GM10266 (cell line): ENCODE measurements around the gene RALB.

Experiments
- DNase-seq: peaks from one replicate; pipeline ENCODE4 v3.0.0; 2012; ENCODE audit errors: extremely low spot score
- TF ChIP-seq, protein P1 (sequence below): IDR thresholded peaks from 2 replicates; pipeline ENCODE4 v1.5.1; 2012; ENCODE audit warnings: mild to moderate bottlenecking, low read depth; ENCODE audit not compliant: control insufficient read depth, insufficient read depth; ENCODE audit errors: missing control alignments

The RALB gene

DNA sequence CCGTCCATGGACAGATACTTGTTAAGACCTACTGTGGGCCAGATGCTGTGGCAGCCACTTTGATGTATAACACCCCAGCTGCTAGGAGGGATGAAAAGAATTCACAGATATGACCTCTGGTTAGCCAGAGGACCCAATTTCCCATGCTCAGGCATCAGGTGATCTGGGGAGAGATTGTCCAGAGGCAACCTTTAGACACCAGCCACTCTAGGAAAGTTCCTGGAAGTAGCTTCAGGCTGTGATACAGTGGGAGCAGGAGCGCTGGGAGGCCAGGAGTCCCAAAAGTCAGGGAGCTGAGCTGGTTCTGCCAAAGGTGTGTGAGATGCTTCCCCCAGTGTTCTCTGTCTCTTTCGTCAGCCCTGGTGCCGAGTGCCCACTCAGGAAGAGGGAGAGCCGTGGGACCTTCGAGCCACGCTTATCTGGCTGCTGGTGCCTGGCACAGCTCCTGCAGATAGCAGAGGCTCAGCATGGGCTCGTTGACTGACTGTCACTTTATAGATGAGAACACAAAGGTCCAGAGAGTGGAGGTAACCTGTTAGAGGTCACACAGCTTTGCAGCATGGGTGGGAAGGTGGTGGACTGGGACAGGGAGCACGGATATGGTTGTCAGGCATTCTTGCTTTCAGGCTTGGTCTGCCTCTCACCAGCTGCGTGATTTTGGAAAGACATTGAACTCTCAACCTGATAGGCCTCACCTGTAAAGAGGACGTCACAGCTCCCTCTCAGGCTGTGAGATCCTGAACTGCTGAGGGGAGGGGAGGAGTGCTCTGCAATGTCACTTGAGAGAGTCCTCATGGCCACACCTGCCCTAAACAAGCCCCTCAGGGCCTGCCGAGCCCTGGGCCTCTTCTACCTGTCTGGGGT, 7.8 kb upstream of the RALB start:
- TF ChIP-seq, protein P1, sequence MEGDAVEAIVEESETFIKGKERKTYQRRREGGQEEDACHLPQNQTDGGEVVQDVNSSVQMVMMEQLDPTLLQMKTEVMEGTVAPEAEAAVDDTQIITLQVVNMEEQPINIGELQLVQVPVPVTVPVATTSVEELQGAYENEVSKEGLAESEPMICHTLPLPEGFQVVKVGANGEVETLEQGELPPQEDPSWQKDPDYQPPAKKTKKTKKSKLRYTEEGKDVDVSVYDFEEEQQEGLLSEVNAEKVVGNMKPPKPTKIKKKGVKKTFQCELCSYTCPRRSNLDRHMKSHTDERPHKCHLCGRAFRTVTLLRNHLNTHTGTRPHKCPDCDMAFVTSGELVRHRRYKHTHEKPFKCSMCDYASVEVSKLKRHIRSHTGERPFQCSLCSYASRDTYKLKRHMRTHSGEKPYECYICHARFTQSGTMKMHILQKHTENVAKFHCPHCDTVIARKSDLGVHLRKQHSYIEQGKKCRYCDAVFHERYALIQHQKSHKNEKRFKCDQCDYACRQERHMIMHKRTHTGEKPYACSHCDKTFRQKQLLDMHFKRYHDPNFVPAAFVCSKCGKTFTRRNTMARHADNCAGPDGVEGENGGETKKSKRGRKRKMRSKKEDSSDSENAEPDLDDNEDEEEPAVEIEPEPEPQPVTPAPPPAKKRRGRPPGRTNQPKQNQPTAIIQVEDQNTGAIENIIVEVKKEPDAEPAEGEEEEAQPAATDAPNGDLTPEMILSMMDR = no peak
- no peak for DNase-seq

DNA sequence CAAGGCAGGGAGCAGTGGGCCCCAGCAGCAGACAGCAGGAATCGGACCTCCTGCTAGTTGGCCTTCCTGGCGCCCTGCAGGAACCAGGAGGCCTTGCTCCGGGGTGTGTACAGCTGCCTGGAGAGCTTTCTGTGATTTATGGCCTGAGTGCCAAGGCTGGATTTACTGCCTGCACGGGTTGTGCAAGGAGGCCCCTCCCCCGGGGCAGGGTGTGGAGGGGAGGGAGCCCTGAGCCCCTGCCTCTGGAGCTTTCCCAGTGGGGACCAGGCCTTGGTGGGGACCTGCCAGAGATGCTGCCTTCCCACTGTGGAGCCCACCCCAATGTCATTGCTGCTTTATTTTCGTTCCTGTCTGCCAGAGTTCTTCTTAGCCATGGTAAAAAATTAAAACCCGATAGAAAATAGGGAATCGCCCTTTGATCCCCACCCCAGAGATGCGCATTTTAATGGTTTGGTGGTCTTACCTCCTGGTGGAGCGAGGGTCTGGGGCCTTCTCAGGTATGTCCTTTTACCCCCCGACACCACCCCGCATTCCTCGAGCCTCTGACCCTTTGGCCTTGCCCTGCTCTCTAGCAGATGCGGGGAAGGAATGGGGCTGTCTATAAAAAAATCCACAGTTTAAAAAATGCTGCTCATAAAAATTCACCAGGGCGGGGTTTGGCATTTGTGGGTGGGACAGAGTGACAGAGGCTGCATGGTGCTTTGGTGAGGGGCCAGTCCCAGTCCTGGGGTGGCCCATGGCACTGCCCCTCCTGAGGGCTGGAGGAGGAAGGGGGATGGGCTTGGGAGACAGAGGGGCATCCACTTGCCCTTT, 6.9 kb upstream of the RALB start:
- TF ChIP-seq, protein P1 = no peak
- DNase-seq = no peak

DNA sequence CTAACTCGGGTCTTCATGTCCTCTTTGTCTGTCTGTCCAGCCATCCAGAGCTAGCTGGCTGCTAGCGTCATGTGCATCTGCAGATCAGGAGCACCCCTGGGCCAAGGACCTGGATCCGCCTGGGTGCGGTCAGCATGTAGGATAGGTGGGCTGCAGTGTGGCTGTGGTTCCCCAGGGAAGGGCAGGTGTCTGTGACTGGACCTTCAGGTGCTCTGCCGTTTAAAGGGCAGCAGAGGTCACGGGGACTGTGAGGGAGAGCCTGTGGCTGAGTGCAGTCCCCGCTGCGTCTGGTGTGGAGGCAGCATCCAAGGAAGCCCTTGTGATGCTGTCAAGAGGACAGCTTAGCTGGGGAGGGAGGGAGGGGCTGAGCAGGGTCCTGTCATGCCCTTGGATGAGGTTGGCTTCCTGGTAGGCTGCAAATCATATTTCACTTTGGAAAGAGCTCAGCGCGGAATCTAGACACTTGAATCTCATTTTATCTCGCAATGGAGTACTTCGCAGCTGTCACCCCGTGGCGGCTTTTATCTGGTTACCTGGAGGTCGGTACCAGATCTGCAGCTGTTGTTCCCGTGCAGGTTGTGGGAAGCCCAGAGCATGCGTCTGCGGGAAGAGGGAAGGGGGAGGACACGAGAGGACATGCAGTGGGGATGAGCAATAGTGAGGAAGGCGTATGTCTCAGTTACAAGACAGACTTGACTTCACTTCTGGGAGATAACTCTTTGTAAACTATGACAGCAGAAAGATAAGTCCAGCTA, 5.9 kb upstream of the RALB start:
- no peak for DNase-seq

DNA sequence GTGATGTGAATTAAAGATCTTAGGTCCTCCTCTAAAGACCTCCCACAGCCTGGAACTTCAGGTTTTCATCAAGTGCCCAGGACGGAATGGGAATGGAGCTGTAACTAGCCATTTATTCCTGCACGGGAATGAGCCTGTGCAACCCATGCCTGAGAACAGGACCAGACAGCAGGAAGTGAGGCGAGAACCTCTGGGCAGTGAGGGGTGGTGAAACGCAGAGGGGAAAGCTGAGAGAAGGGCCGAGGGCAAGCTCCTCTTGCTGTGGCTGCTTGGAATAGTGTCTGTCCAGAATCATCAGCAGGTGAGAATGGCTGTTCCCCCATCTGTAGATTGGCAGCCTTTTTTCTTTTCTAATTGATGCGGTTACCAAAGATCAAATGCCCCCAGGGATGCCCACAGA, 4.8 kb upstream of the RALB start:
- TF ChIP-seq, protein P1 = no peak
- no peak for DNase-seq

More for the DNA sequence above, 5.9 kb upstream of the RALB start:
- TF ChIP-seq, protein P1 = no peak

DNA sequence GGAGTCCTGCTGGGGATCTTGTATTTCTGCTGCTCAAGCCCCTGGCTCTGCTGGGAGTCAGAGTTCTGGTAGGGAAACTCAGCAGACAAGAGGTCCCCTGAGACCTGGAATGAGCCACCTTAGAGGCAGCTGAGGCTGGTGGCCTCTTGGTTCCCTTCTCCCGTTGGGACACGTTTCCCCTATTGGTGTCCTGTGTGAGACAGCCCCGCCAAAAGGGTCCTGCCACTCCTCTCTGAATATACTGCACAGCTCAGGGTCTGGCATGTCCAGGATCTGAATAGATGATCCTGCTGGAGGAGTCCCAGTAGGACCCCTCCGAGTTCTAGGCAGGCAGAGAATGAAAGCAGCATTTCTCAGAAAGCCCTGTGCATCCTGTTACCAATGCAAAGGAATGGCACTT, 2.0 kb upstream of the RALB start:
- no peak for DNase-seq
- TF ChIP-seq, protein P1 = no peak

DNA sequence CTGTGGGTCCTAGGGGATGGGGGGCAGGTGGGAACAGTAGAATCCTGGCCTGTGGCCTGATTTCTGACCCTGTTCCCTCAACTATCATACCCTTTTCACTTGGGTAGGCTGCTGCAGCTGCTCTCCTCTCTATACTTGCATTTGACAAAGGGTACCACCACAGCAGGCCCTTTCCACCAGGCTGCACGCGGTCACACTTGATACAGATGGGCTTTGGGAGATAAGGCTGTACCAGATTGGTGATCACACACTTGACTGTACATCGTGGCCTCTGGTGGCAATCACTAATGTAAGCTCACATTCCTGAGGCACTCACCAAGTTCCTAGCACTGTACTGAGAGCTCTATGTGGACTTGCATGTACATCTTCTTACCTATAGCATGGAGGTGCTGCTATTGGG, 1.6 kb upstream of the RALB start:
- DNase-seq = no peak
- TF ChIP-seq, protein P1 = no peak
